DND-41 (cell line): ENCODE measurements around the gene QSOX1.

ENCODE experiments used
- CTCF ChIP-seq: IDR thresholded peaks from 2 replicates; pipeline ENCODE4 v1.5.1; 2012; ENCODE audit warnings: borderline replicate concordance, low read length, moderate library complexity, mild to moderate bottlenecking; ENCODE audit not compliant: poor library complexity, severe bottlenecking; ENCODE audit errors: extremely low read depth
- EZH2 ChIP-seq: IDR thresholded peaks from 3 replicates; pipeline ENCODE4 v1.6.1; 2012; ENCODE audit warnings: borderline replicate concordance, low read depth, mild to moderate bottlenecking, moderate library complexity, low read length, inconsistent platforms; ENCODE audit not compliant: severe bottlenecking

- TF ChIP-seq CTCF (no peak), EZH2 (no peak)
Measured at GRCh38 chr1:180185971-180186645, 31.4 kb downstream of the QSOX1 start.
